ENCODE measurements around the gene EEA1.

The EEA1 gene

GRCh38 chr12:92845329-92845728, 83.8 kb downstream of the EEA1 start:
- TF ChIP-seq CTCF (conservative IDR thresholded peaks at IDR 0.05): no peak
- no peak overlapping the region for H3K27ac ChIP-seq

- H3K27ac ChIP-seq: no peak overlapping the region
- TF ChIP-seq CTCF (conservative IDR thresholded peaks at IDR 0.05): no peak
Observed at GRCh38 chr12:92844151-92844763, 84.8 kb downstream of the EEA1 start.

GRCh38 chr12:92829686-92830282, 99.3 kb downstream of the EEA1 start:
- H3K27ac ChIP-seq: no peak overlapping the region
- TF ChIP-seq CTCF (conservative IDR thresholded peaks at IDR 0.05): no peak

GRCh38 chr12:92828565-92828964, 100.5 kb downstream of the EEA1 start:
- H3K27ac ChIP-seq: no peak overlapping the region
- no peak for TF ChIP-seq CTCF (conservative IDR thresholded peaks at IDR 0.05)

- peak; percentile 84 for TF ChIP-seq CTCF (conservative IDR thresholded peaks at IDR 0.05)
- no peak overlapping the region for H3K27ac ChIP-seq
Observed at GRCh38 chr12:92827836-92828431, 101.2 kb downstream of the EEA1 start.

- TF ChIP-seq CTCF (conservative IDR thresholded peaks at IDR 0.05): no peak
- no peak overlapping the region for H3K27ac ChIP-seq
Observed at GRCh38 chr12:92821142-92821541, 108.0 kb downstream of the EEA1 start.

GRCh38 chr12:92814584-92814983, 114.5 kb downstream of the EEA1 start:
- TF ChIP-seq CTCF (conservative IDR thresholded peaks at IDR 0.05): no peak
- H3K27ac ChIP-seq: no peak overlapping the region
